Measurements from ENCODE around the gene TCAP.

Gene TCAP

DNA sequence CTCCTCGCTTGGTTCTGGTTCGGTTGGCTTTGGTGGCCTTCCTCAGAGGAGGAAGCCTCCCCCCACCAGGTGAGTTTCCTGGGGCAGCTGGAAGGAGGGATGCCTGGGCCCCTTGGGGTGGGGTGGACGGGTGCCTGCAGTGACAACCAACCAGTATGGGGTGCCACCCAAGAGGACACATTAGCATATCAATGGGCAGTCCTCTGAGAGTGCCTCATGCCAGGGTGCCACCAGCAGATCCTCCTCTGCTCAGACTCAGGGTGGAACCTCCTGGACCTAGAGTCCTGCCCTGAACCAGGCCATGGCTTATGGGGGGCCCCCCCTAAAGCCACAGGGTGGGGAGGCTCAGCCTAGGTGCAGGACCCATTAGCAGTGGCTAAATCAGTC lies 35.7 kb upstream of the TCAP start:
- no peak for DNase-seq

DNA sequence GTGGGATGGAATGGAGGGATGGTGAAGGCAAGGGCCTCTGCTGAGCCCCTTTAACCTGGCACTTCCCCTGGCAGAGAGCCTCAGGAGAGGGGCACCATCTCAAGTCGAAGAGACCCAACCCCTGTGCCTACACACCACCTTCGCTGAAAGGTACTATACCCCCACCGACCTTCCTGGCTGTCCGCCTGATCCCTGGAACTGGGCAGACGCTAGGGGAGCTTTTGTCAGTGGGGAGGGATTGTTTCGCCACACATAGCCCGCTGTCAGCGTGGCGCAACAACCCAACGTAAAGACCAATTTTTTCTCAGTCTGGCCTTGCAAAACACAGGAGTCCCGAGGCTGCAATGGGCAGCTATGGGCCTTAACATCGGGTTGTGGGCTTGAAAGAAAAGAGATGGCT lies 35.3 kb upstream of the TCAP start:
- DNase-seq: no peak

GRCh38 chr17:39631403-39631802 lies 33.7 kb upstream of the TCAP start:
- no peak for DNase-seq

DNA sequence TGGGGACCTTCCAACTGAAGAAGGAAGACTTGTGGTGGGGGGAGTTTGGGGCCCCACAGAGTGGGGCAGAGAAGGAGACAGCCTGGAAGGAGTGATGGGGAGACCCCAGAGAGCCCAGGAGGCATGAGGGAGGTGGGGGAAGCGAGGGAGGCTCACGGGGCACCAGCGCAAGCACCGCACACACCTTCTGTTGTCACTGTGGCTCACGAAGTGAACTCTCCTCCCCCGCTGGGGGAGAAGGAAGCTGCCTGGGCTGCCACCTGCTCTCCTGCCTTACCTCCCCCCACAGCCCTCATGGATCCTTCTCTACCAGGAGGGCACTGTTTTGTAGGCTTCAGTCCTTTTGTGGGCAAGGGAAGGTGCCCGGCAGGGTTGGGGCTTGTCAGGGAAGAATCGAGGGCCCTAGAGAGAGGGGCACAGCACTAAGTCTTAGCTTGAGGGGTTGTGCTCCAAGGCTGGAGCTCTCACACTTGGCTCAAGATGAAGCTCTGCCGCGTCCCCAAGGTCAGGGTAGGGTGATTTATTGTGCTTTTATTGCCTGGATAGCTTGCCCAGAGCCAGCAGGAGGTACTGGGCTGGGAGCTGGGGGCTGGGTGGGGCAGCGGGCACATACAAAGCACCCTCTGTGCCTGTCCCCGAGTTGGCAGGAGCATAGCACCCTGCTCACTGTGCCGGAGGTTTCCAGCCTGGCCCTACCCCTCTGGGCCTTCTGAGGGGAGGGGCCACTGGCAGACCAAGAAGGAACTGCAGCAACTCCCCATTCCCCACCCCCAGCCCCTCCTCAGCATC lies 32.8 kb upstream of the TCAP start:
- DNase-seq: no peak

- no peak for DNase-seq
Observed at GRCh38 chr17:39633570-39634183, 31.5 kb upstream of the TCAP start.

GRCh38 chr17:39634384-39634871 lies 30.7 kb upstream of the TCAP start:
- DNase-seq: peak; percentile 39

- no peak for DNase-seq
Observed at GRCh38 chr17:39635614-39636176, 29.5 kb upstream of the TCAP start.

DNA sequence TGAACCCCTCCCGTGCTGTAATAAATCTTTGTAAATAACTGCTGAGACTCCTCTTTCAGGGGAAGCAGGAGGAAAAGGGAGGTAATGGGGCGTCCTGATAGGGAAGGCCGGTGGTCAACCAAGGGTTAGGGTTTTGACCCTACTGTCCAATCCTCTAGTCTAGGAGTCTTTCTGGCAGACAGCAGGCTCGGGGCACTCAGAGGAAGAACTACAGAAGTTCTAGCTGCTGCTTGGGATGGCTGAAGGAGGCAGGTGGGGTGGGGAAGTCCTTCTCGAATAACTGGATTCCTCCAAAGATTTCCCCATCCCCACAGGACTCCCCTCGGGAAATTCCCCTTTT lies 28.6 kb upstream of the TCAP start:
- no peak for DNase-seq

GRCh38 chr17:39636927-39637736 lies 28.0 kb upstream of the TCAP start, which contains the start of gene STARD3:
STARD3 (plus strand) TSS chr17:39637144; CDS start chr17:39653532, 16,388 bp downstream.
- DNase-seq: peak; percentile 77

- no peak for DNase-seq
Observed at GRCh38 chr17:39638317-39638716, 26.8 kb upstream of the TCAP start.

GRCh38 chr17:39639043-39639442 lies 26.1 kb upstream of the TCAP start:
- DNase-seq: no peak

DNA sequence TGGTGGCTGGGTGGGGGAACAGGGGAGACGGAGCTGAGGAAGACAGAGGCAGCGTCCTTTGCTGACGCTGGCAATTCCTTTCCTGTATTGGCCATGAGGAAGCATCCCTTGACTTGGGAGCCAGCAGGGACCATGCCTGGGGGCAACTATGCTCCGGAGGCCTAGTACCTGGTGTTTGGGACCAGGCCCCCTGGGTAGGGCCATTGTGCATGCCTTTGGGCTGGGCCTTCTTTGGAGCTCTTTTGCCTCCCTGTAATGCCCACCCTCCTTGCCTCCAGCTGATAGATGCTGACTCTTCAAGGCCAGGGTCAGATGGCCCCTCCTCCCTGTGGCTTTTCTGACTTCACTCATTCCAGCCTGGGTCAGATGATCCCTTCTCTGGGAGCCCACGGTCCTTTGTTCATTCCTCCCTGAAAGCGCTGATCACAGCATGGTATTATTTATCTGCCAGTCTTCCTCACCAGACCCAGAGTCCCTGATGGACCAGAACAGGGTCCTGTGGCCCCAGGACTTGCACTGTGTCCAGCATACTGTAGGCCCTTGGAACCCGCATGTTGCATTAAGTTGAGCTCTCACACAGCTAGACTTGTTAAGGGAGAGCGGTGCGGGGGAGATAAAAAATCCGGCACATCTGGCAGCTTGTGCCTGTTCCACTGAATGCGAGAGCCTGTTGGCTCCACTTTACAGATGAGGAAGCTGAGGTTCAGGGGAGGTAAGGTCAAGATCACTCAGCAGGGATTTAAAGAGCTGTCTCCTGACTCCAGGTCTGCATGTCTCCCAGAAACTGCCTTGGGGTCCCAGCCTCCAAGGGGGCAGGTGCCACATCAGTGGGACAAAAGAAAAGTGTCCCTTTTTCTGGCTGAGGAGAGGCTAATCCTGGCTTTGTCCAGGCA lies 25.3 kb upstream of the TCAP start:
- no peak for DNase-seq

GRCh38 chr17:39640591-39641031 lies 24.5 kb upstream of the TCAP start:
- no peak for DNase-seq

GRCh38 chr17:39641097-39641496 lies 24.1 kb upstream of the TCAP start:
- DNase-seq: no peak

- no peak for DNase-seq
Observed at GRCh38 chr17:39641883-39642282, 23.3 kb upstream of the TCAP start.

DNA sequence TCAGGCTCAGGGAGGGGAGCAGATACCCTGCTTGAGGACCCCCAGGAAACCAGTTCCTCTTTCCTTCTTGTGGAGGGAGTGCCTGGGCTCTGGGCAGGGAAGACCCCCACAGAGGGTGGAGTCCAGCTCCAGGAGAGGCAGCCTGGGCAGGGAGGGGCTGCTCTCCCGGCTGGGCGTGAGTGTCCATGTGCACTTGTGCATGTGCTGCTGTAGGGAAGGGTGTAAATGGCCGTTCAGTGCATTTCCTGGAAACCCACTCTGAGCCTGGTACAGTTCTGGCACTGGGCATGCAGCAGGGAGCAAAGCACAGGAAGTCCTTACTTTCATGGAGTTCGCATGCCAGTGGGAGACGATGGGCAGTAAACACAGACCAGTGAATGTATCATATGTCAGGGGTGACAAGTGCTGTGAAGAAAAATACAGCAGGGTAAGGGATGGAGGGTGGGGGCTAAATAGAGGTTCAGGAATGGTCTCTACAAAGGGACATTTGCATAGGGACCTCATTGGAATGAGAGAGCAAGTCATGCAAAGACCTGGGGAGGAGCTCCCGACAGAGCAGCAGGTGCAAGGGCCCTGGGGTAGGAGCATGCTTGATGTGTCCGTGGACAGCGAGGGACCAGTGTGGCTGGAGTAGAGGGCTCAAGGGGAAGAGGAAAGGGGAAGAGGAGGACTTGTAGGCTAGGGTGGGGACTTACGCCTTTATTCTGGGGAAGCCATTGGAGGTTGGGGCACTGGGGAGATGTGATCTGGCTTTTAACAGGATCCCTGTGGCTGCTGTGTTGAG lies 22.7 kb upstream of the TCAP start:
- no peak for DNase-seq

DNA sequence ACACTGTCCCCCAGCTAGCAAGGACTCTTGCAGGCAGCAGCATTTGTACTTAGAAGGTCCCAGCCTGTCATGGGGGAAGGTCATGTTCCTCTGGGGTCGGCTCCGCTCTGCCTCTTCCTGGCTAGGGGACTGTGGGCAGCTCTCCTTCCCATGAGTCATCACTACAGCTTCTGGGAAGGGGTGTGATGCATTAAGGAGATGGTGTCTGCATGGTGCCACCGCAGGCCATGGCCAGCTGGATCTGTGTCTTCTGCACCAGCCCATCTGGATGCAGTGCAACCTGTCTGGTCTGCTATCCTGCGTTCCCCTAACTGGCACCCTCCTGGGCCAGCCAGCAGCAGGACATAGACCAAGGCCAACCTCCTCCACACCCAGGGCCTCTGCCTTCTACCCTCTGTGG lies 21.9 kb upstream of the TCAP start:
- DNase-seq: no peak

- DNase-seq: no peak
Observed at GRCh38 chr17:39647256-39647655, 17.9 kb upstream of the TCAP start.

- no peak for DNase-seq
Observed at GRCh38 chr17:39648616-39649366, 16.4 kb upstream of the TCAP start.

DNA sequence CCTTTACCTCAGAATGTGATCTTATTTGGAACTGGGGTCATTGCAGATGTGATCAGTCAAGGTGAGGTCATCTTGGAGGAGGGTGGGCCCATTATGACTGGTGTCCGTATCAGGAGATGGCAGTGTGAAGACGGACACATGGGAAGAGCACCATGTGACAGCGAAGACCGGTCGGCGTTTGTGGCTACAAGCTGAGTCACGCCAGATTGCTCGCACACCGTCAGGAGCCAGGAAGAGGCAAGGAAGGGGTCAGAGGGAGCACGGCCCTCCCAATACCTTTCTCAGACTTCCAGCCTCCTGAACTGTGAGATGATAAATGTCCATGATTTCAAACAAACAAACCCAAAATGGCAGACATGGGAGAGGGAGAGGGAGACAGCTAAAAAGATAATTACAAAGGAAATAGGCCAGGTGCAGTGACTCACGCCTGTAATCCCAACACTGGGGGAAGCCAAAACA lies 15.0 kb upstream of the TCAP start:
- DNase-seq: no peak
